NCI-H524 (cell line): Measurements from ENCODE around the gene TTLL12.
A peak's percentile ranks its signal among the peaks of the same experiment; 100 is the strongest.

ENCODE experiments used
- DNase-seq, 2 experiments: peaks; one replicate each; lab custom pipeline; 2025; lab: John Stamatoyannopoulos, UW

TTLL12 gene

GRCh38 chr22:43186272-43187170, at the start of gene TTLL12:
Gene TTLL12 (minus strand): TSS chr22:43187134. CDS start chr22:43187069, 65 bp downstream.
- peak in 1 of 2 experiments; percentile 37 for DNase-seq

GRCh38 chr22:43235445-43236409, 48.8 kb upstream of the TTLL12 start:
- DNase-seq = no peak

GRCh38 chr22:43234264-43234988, 47.5 kb upstream of the TTLL12 start:
- DNase-seq = peak in 1 of 2 experiments; percentile 29

- no peak for DNase-seq
These were observed 46.6 kb upstream of the TTLL12 start for GRCh38 chr22:43233529-43233928.

GRCh38 chr22:43232445-43232844, 45.5 kb upstream of the TTLL12 start:
- DNase-seq = no peak

GRCh38 chr22:43231724-43232034, 44.7 kb upstream of the TTLL12 start:
- DNase-seq = no peak

- DNase-seq = peak; percentile 40 to 84
These were observed 44.2 kb upstream of the TTLL12 start for GRCh38 chr22:43230971-43231723.

GRCh38 chr22:43230571-43230970, 43.6 kb upstream of the TTLL12 start:
- no peak for DNase-seq

- no peak for DNase-seq
These were observed 41.9 kb upstream of the TTLL12 start for GRCh38 chr22:43228863-43229262.

GRCh38 chr22:43228330-43228729, 41.4 kb upstream of the TTLL12 start:
- DNase-seq = peak in 1 of 2 experiments; percentile 42

GRCh38 chr22:43227239-43227630, 40.3 kb upstream of the TTLL12 start:
- DNase-seq = no peak

- no peak for DNase-seq
These were observed 39.7 kb upstream of the TTLL12 start for GRCh38 chr22:43226377-43227238.

GRCh38 chr22:43225609-43226008, 38.7 kb upstream of the TTLL12 start:
- no peak for DNase-seq

- DNase-seq = no peak
These were observed 36.1 kb upstream of the TTLL12 start for GRCh38 chr22:43222987-43223386.

GRCh38 chr22:43222262-43222661, 35.3 kb upstream of the TTLL12 start:
- no peak for DNase-seq

GRCh38 chr22:43220625-43221380, 33.9 kb upstream of the TTLL12 start:
- DNase-seq = no peak

- DNase-seq = no peak
These were observed 31.9 kb upstream of the TTLL12 start for GRCh38 chr22:43218786-43219185.

- DNase-seq = no peak
These were observed 30.5 kb upstream of the TTLL12 start for GRCh38 chr22:43217285-43218030.

- DNase-seq = no peak
These were observed 29.8 kb upstream of the TTLL12 start for GRCh38 chr22:43216738-43217137.
